ENCODE measurements around the gene WASL.

The WASL gene

GRCh38 chr7:123750389-123751230 is 1.8 kb upstream of the WASL start:
- H3K9ac ChIP-seq (ENCODE audit: low read length): no peak overlapping the region
- peaks cover 9% of the 10 kb centered on the region; the same call in 1 of the 2 replicates for H3F3A ChIP-seq (ENCODE audit: insufficient read depth, low read length)
- H3K4me2 ChIP-seq (ENCODE audit: low read length): peak overlapping the region; percentile 91
- H2AFZ ChIP-seq (ENCODE audit: low read length): no peak overlapping the region
- no peaks in the 10 kb centered on the region for H3K9me2 ChIP-seq (ENCODE audit: low read depth, low read length)
- peaks cover 25% of the 10 kb centered on the region for H3K79me2 ChIP-seq (ENCODE audit: insufficient read depth, low read length)
- H3K36me3 ChIP-seq (ENCODE audit: insufficient read depth, low read length): peaks cover 3% of the 10 kb centered on the region; the same call in 1 of the 2 replicates
- H3K4me3 ChIP-seq (ENCODE audit: low read depth, low read length, poor library complexity, severe bottlenecking): peak overlapping the region; percentile 92
- TF ChIP-seq CTCF (IDR thresholded peaks at IDR 0.05; ENCODE audit: low read length) (no peak), EZH2 (IDR thresholded peaks at IDR 0.05; ENCODE audit: borderline replicate concordance, low read length) (no peak)
- H3K27ac ChIP-seq (ENCODE audit: low read depth, low read length, poor library complexity, severe bottlenecking): no peak overlapping the region
- H3K9me3 ChIP-seq (ENCODE audit: low read length): no peaks in the 10 kb centered on the region
- H4K20me1 ChIP-seq (ENCODE audit: insufficient read depth, low read length): no peaks in the 10 kb centered on the region
- no peaks in the 10 kb centered on the region for H3K27me3 ChIP-seq (ENCODE audit: insufficient read depth, low read length)
- H3K4me1 ChIP-seq (ENCODE audit: insufficient read depth, low read length, severe bottlenecking): peaks cover 37% of the 10 kb centered on the region

- Histone ChIP-seq H4K20me1 (ENCODE audit: insufficient read depth, low read length) (no peaks in the 10 kb centered on the region), H2AFZ (ENCODE audit: low read length) (peak overlapping the region; percentile 34), H3K79me2 (ENCODE audit: insufficient read depth, low read length) (peaks cover 36% of the 10 kb centered on the region), H3K36me3 (ENCODE audit: insufficient read depth, low read length) (peaks cover 3% of the 10 kb centered on the region; the same call in 1 of the 2 replicates), H3K9me2 (ENCODE audit: low read depth, low read length) (no peaks in the 10 kb centered on the region), H3K9ac (ENCODE audit: low read length) (peak overlapping the region; percentile 93), H3K9me3 (ENCODE audit: low read length) (no peaks in the 10 kb centered on the region), H3K4me2 (ENCODE audit: low read length) (peak overlapping the region; percentile 91), H3K4me3 (ENCODE audit: low read depth, low read length, poor library complexity, severe bottlenecking) (peak overlapping the region; percentile 92), H3K4me1 (ENCODE audit: insufficient read depth, low read length, severe bottlenecking) (peaks cover 43% of the 10 kb centered on the region), H3F3A (ENCODE audit: insufficient read depth, low read length) (peaks cover 9% of the 10 kb centered on the region; the same call in 1 of the 2 replicates), H3K27me3 (ENCODE audit: insufficient read depth, low read length) (no peaks in the 10 kb centered on the region), H3K27ac (ENCODE audit: low read depth, low read length, poor library complexity, severe bottlenecking) (peak overlapping the region; percentile 71)
- TF ChIP-seq CTCF (IDR thresholded peaks at IDR 0.05; ENCODE audit: low read length) (no peak; the same call in 1 of the 2 replicates), EZH2 (IDR thresholded peaks at IDR 0.05; ENCODE audit: borderline replicate concordance, low read length) (no peak)
Observed at GRCh38 chr7:123749537-123749857, 694 bp upstream of the WASL start.

GRCh38 chr7:123748171-123748733 is 551 bp downstream of the WASL start:
- no peak for TF ChIP-seq CTCF (IDR thresholded peaks at IDR 0.05; ENCODE audit: low read length)
- TF ChIP-seq EZH2 (IDR thresholded peaks at IDR 0.05; ENCODE audit: borderline replicate concordance, low read length): no peak
- Histone ChIP-seq H3K9me2 (ENCODE audit: low read depth, low read length) (no peaks in the 10 kb centered on the region), H3F3A (ENCODE audit: insufficient read depth, low read length) (peaks cover 9% of the 10 kb centered on the region; the same call in 1 of the 2 replicates), H3K9ac (ENCODE audit: low read length) (peak overlapping the region; percentile 93), H3K9me3 (ENCODE audit: low read length) (no peaks in the 10 kb centered on the region), H3K79me2 (ENCODE audit: insufficient read depth, low read length) (peaks cover 49% of the 10 kb centered on the region), H3K4me3 (ENCODE audit: low read depth, low read length, poor library complexity, severe bottlenecking) (peak overlapping the region; percentile 92), H3K36me3 (ENCODE audit: insufficient read depth, low read length) (peaks cover 3% of the 10 kb centered on the region; the same call in 1 of the 2 replicates), H4K20me1 (ENCODE audit: insufficient read depth, low read length) (peaks cover 5% of the 10 kb centered on the region; the same call in 1 of the 2 replicates), H2AFZ (ENCODE audit: low read length) (peak overlapping the region; percentile 54; the same call in 1 of the 2 replicates), H3K4me2 (ENCODE audit: low read length) (peak overlapping the region; percentile 91), H3K27ac (ENCODE audit: low read depth, low read length, poor library complexity, severe bottlenecking) (peak overlapping the region; percentile 76), H3K4me1 (ENCODE audit: insufficient read depth, low read length, severe bottlenecking) (peaks cover 47% of the 10 kb centered on the region), H3K27me3 (ENCODE audit: insufficient read depth, low read length) (no peaks in the 10 kb centered on the region)
